ENCODE measurements around the gene GNG14. TPM values are rescaled to one million over a fixed set of nuclear protein-coding genes. Genes with fewer than 3 reads are reported as not detected.
A peak's percentile ranks its signal among the peaks of the same experiment; 100 is the strongest.
"Not testable (repeated sequence)": the region's sequence is repeated elsewhere in the genome, so short reads cannot be mapped to it uniquely, and the experiment has no call there.

The GNG14 gene
- total RNA-seq, 1 experiment from 2014 or later: not detected

- not testable (repeated sequence) for H3K79me1 ChIP-seq (ENCODE audit: insufficient read depth, low read depth, low read length, poor library complexity, severe bottlenecking); H2BK20ac ChIP-seq (ENCODE audit: low read depth, low read length, poor library complexity, severe bottlenecking); H3K27me3 Mint-ChIP-seq (ENCODE audit: low read depth); H2BK120ac ChIP-seq (ENCODE audit: low read depth, low read length, poor library complexity, severe bottlenecking); H3K23ac ChIP-seq (ENCODE audit: insufficient read length, low read depth, low read length); H3K4ac ChIP-seq (ENCODE audit: low read depth, low read length); H4K5ac ChIP-seq (ENCODE audit: insufficient read length, low read depth, low read length); H2BK5ac ChIP-seq (ENCODE audit: insufficient read length, low read length); H3K9ac ChIP-seq (ENCODE audit: extremely low read depth, insufficient read length, low read length); H3T11ph ChIP-seq (ENCODE audit: low read length); H3K4me1 Mint-ChIP-seq; H4K20me1 ChIP-seq (ENCODE audit: control insufficient read depth, insufficient read depth, insufficient read length); H3K27ac Mint-ChIP-seq; H3K79me2 ChIP-seq (ENCODE audit: insufficient read depth, low read length); H2AK5ac ChIP-seq (ENCODE audit: insufficient read length, low read length); H4K8ac ChIP-seq (replicated peaks; ENCODE audit: insufficient read length, low read depth, low read length); H3K4me3 Mint-ChIP-seq; H3K27me3 ChIP-seq (ENCODE audit: insufficient read depth, low read length); H2AFZ ChIP-seq (ENCODE audit: low read length); H2BK12ac ChIP-seq (ENCODE audit: insufficient read length, low read depth, low read length); H3K14ac ChIP-seq (ENCODE audit: insufficient read depth, low read length); H3K9me3 ChIP-seq (ENCODE audit: control insufficient read depth, low read depth, low read length); DNase-seq; H3K4me1 ChIP-seq (ENCODE audit: insufficient read depth, low read length); H2BK15ac ChIP-seq (ENCODE audit: low read depth, low read length); H3K27ac ChIP-seq (ENCODE audit: insufficient read length, low read depth, low read length); H3K4me2 ChIP-seq (ENCODE audit: insufficient read depth, insufficient read length, low read length); H3K18ac ChIP-seq (ENCODE audit: insufficient read length, low read depth, low read length); H3K56ac ChIP-seq (ENCODE audit: insufficient read length, low read depth, low read length); H3K23me2 ChIP-seq (ENCODE audit: insufficient read length, low read depth, low read length, poor library complexity, severe bottlenecking); H4K91ac ChIP-seq (ENCODE audit: insufficient read length, low read depth, low read length); H3K9me3 Mint-ChIP-seq
- peaks cover 52 to 86% (median 84%) of the 10 kb centered on the region in 3 experiments; a peak in 6 of 7 replicates for H3K36me3 Mint-ChIP-seq (ENCODE audit: insufficient read depth in 1 of 3, low read depth in 3 of 3)
- TF ChIP-seq CTCF (conservative IDR thresholded peaks at IDR 0.05): peak; percentile 56
- no CpG with 5 or more reads among the region's 14 CpGs for WGBS (ENCODE audit: extremely low coverage, insufficient read length, low lambda C conversion rate)
Measured at GRCh38 chr19:12712077-12712476, 24.3 kb downstream of the GNG14 start.

- WGBS (ENCODE audit: extremely low coverage, insufficient read length, low lambda C conversion rate): no CpG with 5 or more reads among the region's 9 CpGs
- H2BK20ac ChIP-seq (ENCODE audit: low read depth, low read length, poor library complexity, severe bottlenecking); H3K27ac ChIP-seq (ENCODE audit: insufficient read length, low read depth, low read length); H3K14ac ChIP-seq (ENCODE audit: insufficient read depth, low read length); H4K8ac ChIP-seq (replicated peaks; ENCODE audit: insufficient read length, low read depth, low read length); H4K20me1 ChIP-seq (ENCODE audit: control insufficient read depth, insufficient read depth, insufficient read length); H2BK12ac ChIP-seq (ENCODE audit: insufficient read length, low read depth, low read length); H3K4ac ChIP-seq (ENCODE audit: low read depth, low read length); H3K4me1 Mint-ChIP-seq; H3K4me2 ChIP-seq (ENCODE audit: insufficient read depth, insufficient read length, low read length); H3K27me3 ChIP-seq (ENCODE audit: insufficient read depth, low read length); H3K56ac ChIP-seq (ENCODE audit: insufficient read length, low read depth, low read length); H3K79me1 ChIP-seq (ENCODE audit: insufficient read depth, low read depth, low read length, poor library complexity, severe bottlenecking); H3K9me3 Mint-ChIP-seq; H3K27ac Mint-ChIP-seq; H2AFZ ChIP-seq (ENCODE audit: low read length); H3K4me3 Mint-ChIP-seq; H3K23ac ChIP-seq (ENCODE audit: insufficient read length, low read depth, low read length); H2BK5ac ChIP-seq (ENCODE audit: insufficient read length, low read length); H4K5ac ChIP-seq (ENCODE audit: insufficient read length, low read depth, low read length); H3K9ac ChIP-seq (ENCODE audit: extremely low read depth, insufficient read length, low read length); H3K27me3 Mint-ChIP-seq (ENCODE audit: low read depth); H2AK5ac ChIP-seq (ENCODE audit: insufficient read length, low read length); DNase-seq; H3T11ph ChIP-seq (ENCODE audit: low read length); H4K91ac ChIP-seq (ENCODE audit: insufficient read length, low read depth, low read length); H3K79me2 ChIP-seq (ENCODE audit: insufficient read depth, low read length); H3K9me3 ChIP-seq (ENCODE audit: control insufficient read depth, low read depth, low read length); H2BK15ac ChIP-seq (ENCODE audit: low read depth, low read length); H3K18ac ChIP-seq (ENCODE audit: insufficient read length, low read depth, low read length); H3K4me1 ChIP-seq (ENCODE audit: insufficient read depth, low read length); H3K23me2 ChIP-seq (ENCODE audit: insufficient read length, low read depth, low read length, poor library complexity, severe bottlenecking); H2BK120ac ChIP-seq (ENCODE audit: low read depth, low read length, poor library complexity, severe bottlenecking): not testable (repeated sequence)
- peaks cover 53 to 86% (median 77%) of the 10 kb centered on the region in 3 experiments; a peak in 6 of 7 replicates for H3K36me3 Mint-ChIP-seq (ENCODE audit: insufficient read depth in 1 of 3, low read depth in 3 of 3)
Measured at GRCh38 chr19:12713304-12713703, 25.5 kb downstream of the GNG14 start.
